Activated naive CD4-positive, alpha-beta T cell treated with anti-CD3 and anti-CD28 coated beads, Interleukin-2, amount 10 ng/mL, durations not matched to agents 7 days and 5 days (primary cell): ENCODE measurements around the gene GLIPR1L2.
"Not testable (repeated sequence)": the region's sequence is repeated elsewhere in the genome, so short reads cannot be mapped to it uniquely, and the experiment has no call there.

Experiments used
- CTCF ChIA-PET: fragments of 350-600 bp; sonication (Branson Sonifier 250); formaldehyde crosslinking; loops from one replicate; lab custom pipeline; 2021; ENCODE audit warnings: antibody characterized with exemption; lab: Charles Lee
- DNase-seq: peaks from one replicate; pipeline ENCODE4 v3.0.0-alpha.2; 2020
- H3K27ac Mint-ChIP-seq: one replicate; pipeline ENCODE4 v1.8.0; 2021; ENCODE audit warnings: mild to moderate bottlenecking, moderate library complexity, mixed read lengths
- H3K27me3 Mint-ChIP-seq: one replicate; pipeline ENCODE4 v1.8.0; 2021; ENCODE audit warnings: mild to moderate bottlenecking, mixed read lengths
- H3K36me3 Mint-ChIP-seq: one replicate; pipeline ENCODE4 v1.8.0; 2021; ENCODE audit warnings: mixed read lengths
- H3K4me1 Mint-ChIP-seq: one replicate; pipeline ENCODE4 v1.8.0; 2021; ENCODE audit warnings: mixed read lengths
- H3K4me3 Mint-ChIP-seq: one replicate; pipeline ENCODE4 v1.8.0; 2021; ENCODE audit warnings: mild to moderate bottlenecking, moderate library complexity, mixed read lengths
- H3K9me3 Mint-ChIP-seq: one replicate; pipeline ENCODE4 v1.8.0; 2021; ENCODE audit warnings: mixed read lengths

The GLIPR1L2 gene

GRCh38 chr12:75390156-75390898, 562 bp upstream of the GLIPR1L2 start:
- H3K27ac Mint-ChIP-seq: peak overlapping the region; percentile 80
- peak overlapping the region; percentile 85 for H3K4me3 Mint-ChIP-seq
- no peaks in the 10 kb centered on the region for H3K36me3 Mint-ChIP-seq
- no peak for DNase-seq
- no peaks in the 10 kb centered on the region for H3K9me3 Mint-ChIP-seq
- CTCF ChIA-PET: interaction anchor here (1.1 to 2.6 kb wide), 6 partner anchors 52 to 114 kb away, joined by 4 to 21 read pairs (median 10); partner anchors contain the start of genes GLIPR1 and GLIPR1L1
- H3K4me1 Mint-ChIP-seq: peaks cover 32% of the 10 kb centered on the region
- no peaks in the 10 kb centered on the region for H3K27me3 Mint-ChIP-seq

DNA sequence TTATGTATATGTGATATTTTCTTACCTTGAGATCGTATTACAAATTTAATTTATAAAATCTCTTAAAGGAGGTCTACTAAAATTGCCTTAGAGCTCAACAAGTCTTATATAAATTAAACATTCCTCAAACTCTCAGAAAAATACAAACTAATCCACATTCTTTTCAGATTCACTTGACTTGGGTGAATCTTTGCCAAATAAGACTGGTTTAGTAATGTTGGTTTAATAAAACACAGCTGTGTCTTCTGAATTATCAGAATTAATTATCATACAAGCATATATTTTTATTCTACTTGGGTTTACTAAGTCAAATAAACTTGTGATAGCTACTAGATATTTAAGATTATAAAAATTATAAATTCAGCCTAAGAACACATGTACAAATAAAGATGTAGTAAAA, 13.3 kb downstream of the GLIPR1L2 start:
- no peak for DNase-seq
- Mint-ChIP-seq H3K36me3 (no peaks in the 10 kb centered on the region), H3K27ac (no peak overlapping the region), H3K9me3 (no peaks in the 10 kb centered on the region), H3K27me3 (peaks cover 5% of the 10 kb centered on the region), H3K4me3 (no peak overlapping the region), H3K4me1 (no peaks in the 10 kb centered on the region)
- CTCF ChIA-PET: no interaction called here

- Mint-ChIP-seq H3K36me3 (no peaks in the 10 kb centered on the region), H3K4me3 (no peak overlapping the region), H3K4me1 (no peaks in the 10 kb centered on the region), H3K9me3 (no peaks in the 10 kb centered on the region), H3K27me3 (peaks cover 5% of the 10 kb centered on the region), H3K27ac (no peak overlapping the region)
- DNase-seq: no peak
- CTCF ChIA-PET: no interaction called here
These were observed 16.8 kb downstream of the GLIPR1L2 start for GRCh38 chr12:75407683-75408082.

GRCh38 chr12:75409830-75410229, 18.9 kb downstream of the GLIPR1L2 start:
- DNase-seq: no peak
- no peaks in the 10 kb centered on the region for H3K4me1 Mint-ChIP-seq
- H3K36me3 Mint-ChIP-seq: no peaks in the 10 kb centered on the region
- CTCF ChIA-PET: no interaction called here
- H3K27ac Mint-ChIP-seq: no peak overlapping the region
- no peaks in the 10 kb centered on the region for H3K9me3 Mint-ChIP-seq
- H3K27me3 Mint-ChIP-seq: no peaks in the 10 kb centered on the region
- H3K4me3 Mint-ChIP-seq: no peak overlapping the region

GRCh38 chr12:75414671-75415070, 23.8 kb downstream of the GLIPR1L2 start:
- Mint-ChIP-seq H3K36me3 (no peaks in the 10 kb centered on the region), H3K4me3 (no peak overlapping the region), H3K4me1 (no peaks in the 10 kb centered on the region), H3K27me3 (no peaks in the 10 kb centered on the region), H3K9me3 (no peaks in the 10 kb centered on the region), H3K27ac (no peak overlapping the region)
- DNase-seq: no peak
- CTCF ChIA-PET: interaction anchor here (1.0 kb wide), 1 partner anchor 39 kb away, joined by 3 read pairs; no protein-coding TSS in a partner anchor

GRCh38 chr12:75419841-75420240, 29.0 kb downstream of the GLIPR1L2 start:
- Mint-ChIP-seq H3K27ac (no peak overlapping the region), H3K4me1 (no peaks in the 10 kb centered on the region), H3K9me3 (no peaks in the 10 kb centered on the region), H3K4me3 (no peak overlapping the region), H3K27me3 (no peaks in the 10 kb centered on the region), H3K36me3 (no peaks in the 10 kb centered on the region)
- CTCF ChIA-PET: no interaction called here
- DNase-seq: no peak

DNA sequence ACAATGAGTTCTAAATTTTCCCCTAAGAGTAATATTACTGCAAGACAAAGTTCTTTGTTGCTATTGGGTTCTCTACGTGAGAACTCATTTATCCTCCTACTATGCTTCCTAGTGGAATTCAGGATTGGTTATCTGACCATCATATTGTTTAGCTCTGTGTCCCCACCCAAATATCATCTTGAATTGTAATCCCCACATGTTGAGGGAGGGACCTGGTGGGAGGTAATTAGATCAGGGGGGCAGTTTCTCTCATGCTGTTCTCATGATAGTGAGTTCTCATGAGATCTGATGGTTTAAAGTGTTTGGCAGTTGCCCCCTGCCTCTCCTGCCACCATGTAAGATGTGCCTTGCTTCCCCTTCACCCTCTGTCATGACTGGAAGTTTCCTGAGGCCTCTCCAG, 36.6 kb downstream of the GLIPR1L2 start:
- no peak for DNase-seq
- Mint-ChIP-seq H3K27me3 (peaks cover 4% of the 10 kb centered on the region), H3K4me3 (no peak overlapping the region), H3K36me3 (no peaks in the 10 kb centered on the region), H3K9me3 (peaks cover 23% of the 10 kb centered on the region), H3K4me1 (no peaks in the 10 kb centered on the region), H3K27ac (no peak overlapping the region)
- CTCF ChIA-PET: no interaction called here

- DNase-seq: no peak
- Mint-ChIP-seq H3K4me1 (no peaks in the 10 kb centered on the region), H3K27ac (no peak overlapping the region), H3K9me3 (peaks cover 23% of the 10 kb centered on the region), H3K27me3 (peaks cover 5% of the 10 kb centered on the region), H3K36me3 (no peaks in the 10 kb centered on the region), H3K4me3 (no peak overlapping the region)
- CTCF ChIA-PET: no interaction called here
These were observed 37.9 kb downstream of the GLIPR1L2 start for GRCh38 chr12:75428767-75429166.

- CTCF ChIA-PET: interaction anchor here (0.7 kb wide), 1 partner anchor 38 kb away, joined by 3 read pairs; no protein-coding TSS in a partner anchor
These were observed 42.0 kb downstream of the GLIPR1L2 start for GRCh38 chr12:75432924-75433323.

GRCh38 chr12:75437564-75437963, 46.7 kb downstream of the GLIPR1L2 start:
- peak; percentile 29 for DNase-seq
- no peak overlapping the region for H3K4me3 Mint-ChIP-seq
- no peaks in the 10 kb centered on the region for H3K36me3 Mint-ChIP-seq
- H3K27me3 Mint-ChIP-seq: peaks cover 31% of the 10 kb centered on the region
- peaks cover 6% of the 10 kb centered on the region for H3K9me3 Mint-ChIP-seq
- no peak overlapping the region for H3K27ac Mint-ChIP-seq
- CTCF ChIA-PET: interaction anchor here (0.7 to 2.7 kb wide), 8 partner anchors 21 to 74 kb away, joined by 3 to 27 read pairs (median 4); partner anchors contain the start of gene KRR1
- H3K4me1 Mint-ChIP-seq: peaks cover 19% of the 10 kb centered on the region

More at GRCh38 chr12:75432924-75433323, 42.0 kb downstream of the GLIPR1L2 start:
- peaks cover 4% of the 10 kb centered on the region for H3K4me1 Mint-ChIP-seq
- no peaks in the 10 kb centered on the region for H3K36me3 Mint-ChIP-seq
- peaks cover 16% of the 10 kb centered on the region for H3K9me3 Mint-ChIP-seq
- H3K27me3 Mint-ChIP-seq: peaks cover 12% of the 10 kb centered on the region
- DNase-seq: no peak
- no peak overlapping the region for H3K4me3 Mint-ChIP-seq
- no peak overlapping the region for H3K27ac Mint-ChIP-seq

DNA sequence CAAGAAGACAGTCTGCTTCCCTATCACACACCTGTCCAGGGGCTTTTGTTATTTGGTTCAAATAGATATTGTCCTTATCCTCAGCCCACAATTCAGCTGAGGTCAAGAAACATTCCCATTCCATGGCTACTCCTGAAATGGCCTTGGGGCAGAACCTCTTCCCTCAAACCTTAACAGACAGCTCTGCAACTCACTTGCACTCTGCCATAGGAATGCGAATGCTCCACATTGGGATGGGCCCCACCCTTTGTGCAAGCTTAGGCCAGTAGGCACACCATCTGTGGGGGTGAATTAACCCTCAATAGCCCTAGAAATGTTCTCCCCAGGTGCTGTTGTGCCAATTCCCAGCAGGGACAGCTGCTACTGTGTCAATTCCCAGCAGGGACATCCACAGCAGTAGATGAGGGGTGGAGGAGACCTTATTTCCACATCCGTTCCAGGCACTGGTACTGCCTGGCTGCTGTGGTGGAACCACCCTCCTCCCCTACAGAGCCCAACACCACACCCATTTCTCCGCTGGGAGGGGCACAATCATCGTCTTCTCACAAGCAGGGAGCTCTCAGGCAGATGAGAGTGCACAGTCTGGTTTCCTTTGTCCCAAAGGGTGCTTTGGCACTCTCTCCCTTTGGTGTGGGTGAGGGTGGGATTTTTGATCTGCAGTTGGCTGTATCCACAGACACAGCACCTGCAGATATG, 47.3 kb downstream of the GLIPR1L2 start:
- Mint-ChIP-seq H3K4me3 (no peak overlapping the region), H3K4me1 (peaks cover 19% of the 10 kb centered on the region), H3K9me3 (peaks cover 6% of the 10 kb centered on the region), H3K27ac (no peak overlapping the region), H3K27me3 (peaks cover 31% of the 10 kb centered on the region), H3K36me3 (no peaks in the 10 kb centered on the region)
- DNase-seq: peak; percentile 66
- CTCF ChIA-PET: interaction anchor here (0.9 to 2.7 kb wide), 5 partner anchors 22 to 66 kb away, joined by 3 to 27 read pairs (median 4); partner anchors contain the start of gene GLIPR1

DNA sequence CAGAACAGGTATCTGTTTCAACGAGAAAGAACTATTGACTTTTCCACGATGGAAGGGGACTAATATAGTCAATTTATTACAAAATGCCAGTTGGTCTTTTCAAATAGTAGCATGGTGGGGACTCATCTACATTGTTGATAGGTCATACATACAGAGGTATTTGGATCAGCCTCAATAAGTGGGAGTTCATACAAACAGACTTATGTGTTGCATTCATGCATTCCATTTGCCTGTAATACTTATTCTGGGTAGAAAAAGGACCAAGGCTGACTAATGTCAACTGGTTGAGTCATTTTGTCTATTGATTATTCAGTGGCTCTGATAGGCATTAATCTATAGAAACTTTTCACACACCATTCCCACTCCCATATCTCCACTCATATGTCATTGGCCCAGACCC, 48.2 kb downstream of the GLIPR1L2 start:
- Mint-ChIP-seq H3K27ac (no peak overlapping the region), H3K4me1 (peaks cover 19% of the 10 kb centered on the region), H3K9me3 (peaks cover 6% of the 10 kb centered on the region)

GRCh38 chr12:75439930-75440329, 49.0 kb downstream of the GLIPR1L2 start:
- Mint-ChIP-seq H3K27me3 (peaks cover 33% of the 10 kb centered on the region), H3K36me3 (no peaks in the 10 kb centered on the region), H3K4me3 (no peak overlapping the region), H3K9me3 (peaks cover 6% of the 10 kb centered on the region), H3K27ac (no peak overlapping the region), H3K4me1 (peaks cover 19% of the 10 kb centered on the region)
- CTCF ChIA-PET: no interaction called here
- no peak for DNase-seq

More for the DNA sequence above, 48.2 kb downstream of the GLIPR1L2 start:
- Mint-ChIP-seq H3K36me3 (no peaks in the 10 kb centered on the region), H3K4me3 (no peak overlapping the region), H3K27me3 (peaks cover 28% of the 10 kb centered on the region)
- CTCF ChIA-PET: interaction anchor here (0.9 to 2.7 kb wide), 3 partner anchors 42 to 65 kb away, joined by 3 to 27 read pairs (median 9); partner anchors contain the start of gene GLIPR1
- DNase-seq: no peak

- H3K27ac Mint-ChIP-seq, DNase-seq, CTCF ChIA-PET, H3K4me3 Mint-ChIP-seq, H3K9me3 Mint-ChIP-seq, H3K36me3 Mint-ChIP-seq: not testable (repeated sequence)
- Mint-ChIP-seq H3K27me3 (peaks cover 33% of the 10 kb centered on the region), H3K4me1 (peaks cover 19% of the 10 kb centered on the region)
These were observed 51.0 kb downstream of the GLIPR1L2 start for GRCh38 chr12:75441687-75442449.
